SK-N-SH (cell line): ENCODE data around the gene PTCHD4.

ENCODE experiments used
- CTCF ChIP-seq: fragments of 200-600 bp; sonication (generic); IDR thresholded peaks from 2 replicates; pipeline ENCODE4 v1.6.1; 2017; ENCODE audit warnings: antibody characterized with exemption, mild to moderate bottlenecking, moderate library complexity
- EP300 ChIP-seq, 2 experiments: IDR thresholded peaks; 2 replicates each; pipeline versions ENCODE4 v1.4.0 to v1.6.1; 2012; ENCODE audit warnings: borderline replicate concordance in 1 of 2, low read depth in 1 of 2, low read length in 1 of 2
- EZH2phosphoT487 ChIP-seq: fragments of 200-600 bp; sonication (generic); IDR thresholded peaks from 2 replicates; pipeline ENCODE4 v1.6.1; 2017; ENCODE audit warnings: low read depth, mixed run types, mild to moderate bottlenecking, antibody characterized with exemption, moderate library complexity, borderline replicate concordance
- YY1 ChIP-seq: IDR thresholded peaks from 2 replicates; pipeline ENCODE4 v1.4.0; 2012; ENCODE audit warnings: low read depth, mild to moderate bottlenecking

DNA sequence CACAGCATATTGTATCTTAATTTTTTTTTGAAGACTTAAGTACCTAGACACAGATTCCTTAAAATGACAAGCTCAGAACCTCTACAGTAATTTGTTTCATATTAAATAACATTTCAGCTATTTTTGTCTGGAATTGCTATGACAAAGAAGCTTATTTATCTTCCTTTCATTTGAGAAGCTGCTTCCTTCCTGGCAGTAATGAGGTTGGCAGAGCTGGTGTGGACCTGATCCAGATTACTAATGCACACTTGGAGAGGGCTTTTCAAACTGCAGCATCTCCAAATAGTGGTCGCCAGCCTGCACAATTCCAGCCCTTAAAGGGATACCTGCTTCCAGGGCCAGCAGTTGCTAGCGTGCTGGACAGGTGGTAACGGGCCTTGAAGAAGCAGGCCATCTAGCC, 12.1 kb downstream of the PTCHD4 start:
- TF ChIP-seq EZH2phosphoT487, result no peak
- TF ChIP-seq EP300 (IDR thresholded peaks at IDR 0.05; ENCODE audit: borderline replicate concordance in 1 of 2, low read depth in 1 of 2, low read length in 1 of 2), result peak in 1 of 2 experiments; percentile 30; a peak in 1 of 4 replicates
- TF ChIP-seq YY1, result no peak
- no peak for TF ChIP-seq CTCF
